MCF 10A (cell line): Measurements from ENCODE around the gene CACNA1S. TPM values are rescaled to one million over a fixed set of nuclear protein-coding genes. Genes with fewer than 3 reads are reported as not detected.

Experiments used
- BruUV-seq: library from RNA; stranded (reverse); fragments of 400-500 nt; replicated peaks from 2 replicates; lab custom pipeline; 2021; lab: Mats Ljungman, UMichigan
- CTCF ChIA-PET: fragments of 300-600 bp; sonication (Branson Sonifier 250); formaldehyde crosslinking; extraction: SDS; loops from one replicate; lab custom pipeline; 2021; ENCODE audit warnings: antibody characterized with exemption, inconsistent platforms; lab: Yijun Ruan, JAX
- POLR2A ChIA-PET: fragments of 300-600, 350-650 bp; sonication (Branson Sonifier 250); formaldehyde crosslinking; extraction: SDS; loops from one replicate; lab custom pipeline; 2020; ENCODE audit warnings: antibody characterized with exemption, inconsistent platforms; lab: Yijun Ruan, JAX
- DNase-seq: peaks from one replicate; pipeline ENCODE4 v3.0.0-alpha.2; 2018; ENCODE audit not compliant: unreplicated experiment
- H3K27ac Mint-ChIP-seq: one replicate; pipeline ENCODE4 v1.8.0; 2022; ENCODE audit warnings: mild to moderate bottlenecking, low read depth, mixed read lengths; ENCODE audit not compliant: unreplicated experiment
- H3K27me3 Mint-ChIP-seq: one replicate; pipeline ENCODE4 v1.8.0; 2022; ENCODE audit warnings: mixed read lengths; ENCODE audit not compliant: insufficient read depth, unreplicated experiment
- H3K36me3 Mint-ChIP-seq: one replicate; pipeline ENCODE4 v1.8.0; 2022; ENCODE audit warnings: mild to moderate bottlenecking, moderate library complexity, mixed read lengths; ENCODE audit not compliant: insufficient read depth, unreplicated experiment
- H3K4me1 Mint-ChIP-seq: one replicate; pipeline ENCODE4 v1.8.0; 2022; ENCODE audit warnings: mixed read lengths; ENCODE audit not compliant: insufficient read depth, unreplicated experiment
- H3K4me3 Mint-ChIP-seq: one replicate; pipeline ENCODE4 v1.8.0; 2022; ENCODE audit warnings: mild to moderate bottlenecking, moderate library complexity, mixed read lengths; ENCODE audit not compliant: unreplicated experiment
- H3K9me3 Mint-ChIP-seq: one replicate; pipeline ENCODE4 v1.8.0; 2022; ENCODE audit warnings: mixed read lengths; ENCODE audit not compliant: unreplicated experiment
- CTCF ChIP-seq: fragments of 200-600 bp; IDR thresholded peaks from one replicate; pipeline ENCODE4 v1.8.0; 2022; ENCODE audit warnings: antibody characterized with exemption, mild to moderate bottlenecking; ENCODE audit not compliant: unreplicated experiment
- intact Hi-C: fragments of 100-400 bp; cut with micrococcal nuclease; formaldehyde crosslinking; loops from 2 replicates; pipeline ENCODE4 v1.14.1; 2022
- total RNA-seq: library from RNA; stranded (reverse); gene quantifications from 2 replicates; pipeline ENCODE4 v1.2.3, GENCODE V29; 2022

CACNA1S gene
- total RNA-seq, 1 experiment from 2014 or later: not detected

GRCh38 chr1:201093962-201094361 lies 18.3 kb downstream of the CACNA1S start:
- BruUV-seq: no TSS peak
- intact Hi-C loops: no loop called here
- no peaks in the 10 kb centered on the region for H3K9me3 Mint-ChIP-seq
- ChIA-PET CTCF (interaction anchor here (0.5 to 6.9 kb wide), 4 partner anchors 8 to 733 kb away, joined by 3 to 46 read pairs (median 14); partner anchors contain the start of gene CACNA1S), POLR2A (no interaction called here)
- H3K4me3 Mint-ChIP-seq: no peak overlapping the region
- DNase-seq: no peak
- TF ChIP-seq CTCF: no peak
- peaks cover 4% of the 10 kb centered on the region for H3K36me3 Mint-ChIP-seq
- peaks cover 7% of the 10 kb centered on the region for H3K4me1 Mint-ChIP-seq
- H3K27me3 Mint-ChIP-seq: peaks cover 20% of the 10 kb centered on the region
- H3K27ac Mint-ChIP-seq: no peak overlapping the region

GRCh38 chr1:201093561-201093960 lies 18.7 kb downstream of the CACNA1S start:
- no peak for DNase-seq
- CTCF ChIA-PET: interaction anchor here (0.7 to 6.9 kb wide), 2 partner anchors 21 to 270 kb away, joined by 3 to 46 read pairs; partner anchors contain the start of gene CACNA1S
- POLR2A ChIA-PET: no interaction called here
- no peak for TF ChIP-seq CTCF
- Mint-ChIP-seq H3K4me1 (peaks cover 7% of the 10 kb centered on the region), H3K27me3 (peaks cover 21% of the 10 kb centered on the region), H3K36me3 (peaks cover 4% of the 10 kb centered on the region), H3K9me3 (no peaks in the 10 kb centered on the region), H3K4me3 (no peak overlapping the region), H3K27ac (no peak overlapping the region)
- BruUV-seq: no TSS peak
- intact Hi-C loops: no loop called here

- peaks cover 21% of the 10 kb centered on the region for H3K27me3 Mint-ChIP-seq
- no peak overlapping the region for H3K4me3 Mint-ChIP-seq
- ChIA-PET CTCF (no interaction called here), POLR2A (no interaction called here)
- TF ChIP-seq CTCF: no peak
- H3K9me3 Mint-ChIP-seq: no peaks in the 10 kb centered on the region
- H3K4me1 Mint-ChIP-seq: peaks cover 7% of the 10 kb centered on the region
- H3K36me3 Mint-ChIP-seq: peaks cover 4% of the 10 kb centered on the region
- no TSS peak for BruUV-seq
- H3K27ac Mint-ChIP-seq: no peak overlapping the region
- intact Hi-C loops: no loop called here
- no peak for DNase-seq
Observed at GRCh38 chr1:201092738-201093137, 19.5 kb downstream of the CACNA1S start.

- no peaks in the 10 kb centered on the region for H3K9me3 Mint-ChIP-seq
- H3K4me1 Mint-ChIP-seq: peaks cover 7% of the 10 kb centered on the region
- CTCF ChIA-PET: interaction anchor here (0.6 to 1.6 kb wide), 4 partner anchors 23 to 120 kb away, joined by 3 to 10 read pairs (median 6); no protein-coding TSS in a partner anchor
- intact Hi-C loops: no loop called here
- BruUV-seq: no TSS peak
- no peak for DNase-seq
- H3K27me3 Mint-ChIP-seq: peaks cover 7% of the 10 kb centered on the region
- POLR2A ChIA-PET: interaction anchor here (0.6 to 0.7 kb wide), 3 partner anchors 12 to 229 kb away, joined by 3 read pairs; no protein-coding TSS in a partner anchor
- no peaks in the 10 kb centered on the region for H3K36me3 Mint-ChIP-seq
- no peak overlapping the region for H3K4me3 Mint-ChIP-seq
- TF ChIP-seq CTCF: no peak
- H3K27ac Mint-ChIP-seq: no peak overlapping the region
Observed at GRCh38 chr1:201091256-201091655, 21.0 kb downstream of the CACNA1S start.
